NCI-H774 (cell line): ENCODE results near the gene GPC2.
"Not testable (repeated sequence)": the region's sequence is repeated elsewhere in the genome, so short reads cannot be mapped to it uniquely, and the experiment has no call there.

Experiments
- DNase-seq: peaks from one replicate; lab custom pipeline; 2025; lab: John Stamatoyannopoulos, UW

GPC2 gene

GRCh38 chr7:100204454-100204853 is 27.3 kb upstream of the GPC2 start:
- DNase-seq, result no peak

GRCh38 chr7:100200693-100201092 is 23.5 kb upstream of the GPC2 start:
- no peak for DNase-seq

- DNase-seq, result no peak
Observed at GRCh38 chr7:100198266-100198665, 21.1 kb upstream of the GPC2 start.

- not testable (repeated sequence) for DNase-seq
Observed at GRCh38 chr7:100195901-100196322, 18.7 kb upstream of the GPC2 start.

- no peak for DNase-seq
Observed at GRCh38 chr7:100195222-100195621, 18.0 kb upstream of the GPC2 start.

- DNase-seq, result no peak
Observed at GRCh38 chr7:100192969-100193368, 15.8 kb upstream of the GPC2 start.

GRCh38 chr7:100192281-100192862 is 15.2 kb upstream of the GPC2 start:
- not testable (repeated sequence) for DNase-seq

- no peak for DNase-seq
Observed at GRCh38 chr7:100191775-100192174, 14.6 kb upstream of the GPC2 start.

GRCh38 chr7:100190048-100190711 is 13.0 kb upstream of the GPC2 start:
- DNase-seq, result no peak

- no peak for DNase-seq
Observed at GRCh38 chr7:100189061-100189460, 11.9 kb upstream of the GPC2 start.

GRCh38 chr7:100185726-100186125 is 8.5 kb upstream of the GPC2 start:
- no peak for DNase-seq

- DNase-seq, result not testable (repeated sequence)
Observed at GRCh38 chr7:100183090-100183489, 5.9 kb upstream of the GPC2 start.

- not testable (repeated sequence) for DNase-seq
Observed at GRCh38 chr7:100182616-100183015, 5.4 kb upstream of the GPC2 start.

GRCh38 chr7:100180084-100180483 is 2.9 kb upstream of the GPC2 start:
- DNase-seq, result not testable (repeated sequence)

- no peak for DNase-seq
Observed at GRCh38 chr7:100176096-100177044, 811 bp downstream of the GPC2 start.

GRCh38 chr7:100175296-100175935 is 1.8 kb downstream of the GPC2 start:
- no peak for DNase-seq

GRCh38 chr7:100174582-100174981 is 2.6 kb downstream of the GPC2 start:
- no peak for DNase-seq

GRCh38 chr7:100173806-100174495 is 3.2 kb downstream of the GPC2 start:
- no peak for DNase-seq

- no peak for DNase-seq
Observed at GRCh38 chr7:100171840-100172239, 5.3 kb downstream of the GPC2 start.

- DNase-seq, result no peak
Observed at GRCh38 chr7:100171087-100171681, 6.0 kb downstream of the GPC2 start.
